Measurements from ENCODE around the gene TECR. TPM values are rescaled to one million over a fixed set of nuclear protein-coding genes. Genes with fewer than 3 reads are reported as not detected.
"Not testable (repeated sequence)": the region's sequence is repeated elsewhere in the genome, so short reads cannot be mapped to it uniquely, and the experiment has no call there.

Gene TECR
- total RNA-seq, 2 donors from 2014 or later, result 100 to 139 TPM

DNA sequence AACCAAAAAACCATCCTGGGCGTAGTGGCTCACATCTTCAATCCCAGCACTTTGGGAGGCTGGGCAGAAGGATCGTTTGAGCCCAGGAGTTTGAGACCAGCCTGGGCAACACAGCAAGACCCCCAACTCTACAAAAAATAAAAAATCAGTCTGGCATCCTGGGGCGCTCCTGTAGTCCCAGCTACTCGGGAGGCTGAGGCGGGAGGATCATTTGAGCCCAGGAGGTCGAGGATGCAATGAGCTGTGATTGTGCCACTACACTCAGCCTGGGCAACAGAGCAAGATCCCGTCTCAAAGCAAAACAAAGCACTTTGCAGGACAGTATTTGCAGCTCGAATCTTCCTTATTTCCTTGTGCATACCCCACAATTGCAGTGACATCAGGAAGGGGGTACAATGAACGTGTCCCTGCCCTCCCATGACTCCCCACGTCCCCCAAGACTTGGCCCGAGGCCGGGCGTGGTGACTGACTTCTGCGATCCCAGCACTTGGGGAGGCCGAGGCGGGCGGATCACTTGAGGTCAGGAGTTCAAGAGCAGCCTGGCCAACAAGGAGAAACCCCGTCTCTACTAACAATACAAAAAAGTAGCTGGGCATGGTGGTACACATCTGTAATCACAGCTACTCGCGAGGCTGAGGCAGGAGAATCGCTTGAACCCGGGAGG is 41.6 kb downstream of the TECR start:
- Mint-ChIP-seq H3K36me3 (ENCODE audit: low read depth) (peaks cover 29% of the 10 kb centered on the region), H3K27ac (peak overlapping the region; percentile 91), H3K4me1 (peaks cover 17% of the 10 kb centered on the region), H3K9me3 (no peaks in the 10 kb centered on the region), H3K4me3 (peak overlapping the region; percentile 94), H3K27me3 (no peaks in the 10 kb centered on the region)
- ATAC-seq (replicated peaks), result no peak

DNA sequence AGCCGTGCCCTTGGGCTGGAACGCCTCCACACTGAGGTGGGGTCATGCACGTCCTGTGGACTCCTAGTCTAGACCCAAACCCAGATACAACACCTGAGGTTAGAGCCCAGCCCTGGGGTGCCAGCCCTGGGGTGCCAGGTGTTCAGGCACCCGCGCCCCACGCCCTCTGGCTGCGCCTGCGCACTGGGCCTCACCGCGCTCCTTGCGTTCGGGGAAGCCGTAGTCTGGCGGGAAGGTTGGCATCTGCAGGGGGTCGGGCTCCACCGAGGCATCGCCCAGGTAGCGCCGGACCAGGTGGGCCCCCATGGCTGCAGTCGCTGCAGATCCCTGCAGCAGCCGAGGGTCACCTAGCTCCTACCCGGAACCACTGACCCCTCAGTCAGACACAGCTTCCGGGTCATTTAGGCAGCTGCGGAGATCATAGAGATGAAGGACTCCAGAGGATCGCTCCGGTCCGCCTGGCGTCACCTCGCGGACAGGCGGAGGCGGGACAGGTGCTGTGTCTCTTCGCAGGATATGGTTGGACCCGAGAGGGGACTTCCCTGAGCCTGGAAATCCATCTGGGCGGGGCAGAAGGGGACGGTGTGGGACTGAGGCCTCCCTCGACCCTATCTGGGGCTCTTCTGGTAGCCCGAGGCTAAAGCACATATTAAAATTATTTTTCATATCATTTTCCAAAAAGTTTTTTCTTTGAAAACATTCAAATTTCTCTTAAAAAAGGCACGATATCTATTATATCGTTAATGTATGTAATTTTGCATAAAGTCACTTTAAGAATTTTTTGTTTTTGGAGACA is 42.5 kb downstream of the TECR start, which contains the start of gene NDUFB7:
Gene NDUFB7, minus strand, starts transcription at position 372 of the 796 bp plus-strand sequence. Its CDS starts 66 bp downstream, at position 306.
- H3K27ac Mint-ChIP-seq, result peak within 1 kb of the TSS; percentile 91
- peaks cover 17% of the 10 kb centered on the region for H3K4me1 Mint-ChIP-seq
- peak within 1 kb of the TSS; percentile 94 for H3K4me3 Mint-ChIP-seq
- no peaks in the 10 kb centered on the region for H3K27me3 Mint-ChIP-seq
- peaks cover 26% of the 10 kb centered on the region for H3K36me3 Mint-ChIP-seq (ENCODE audit: low read depth)
- ATAC-seq (replicated peaks), result peak; percentile 96
- H3K9me3 Mint-ChIP-seq, result no peaks in the 10 kb centered on the region

DNA sequence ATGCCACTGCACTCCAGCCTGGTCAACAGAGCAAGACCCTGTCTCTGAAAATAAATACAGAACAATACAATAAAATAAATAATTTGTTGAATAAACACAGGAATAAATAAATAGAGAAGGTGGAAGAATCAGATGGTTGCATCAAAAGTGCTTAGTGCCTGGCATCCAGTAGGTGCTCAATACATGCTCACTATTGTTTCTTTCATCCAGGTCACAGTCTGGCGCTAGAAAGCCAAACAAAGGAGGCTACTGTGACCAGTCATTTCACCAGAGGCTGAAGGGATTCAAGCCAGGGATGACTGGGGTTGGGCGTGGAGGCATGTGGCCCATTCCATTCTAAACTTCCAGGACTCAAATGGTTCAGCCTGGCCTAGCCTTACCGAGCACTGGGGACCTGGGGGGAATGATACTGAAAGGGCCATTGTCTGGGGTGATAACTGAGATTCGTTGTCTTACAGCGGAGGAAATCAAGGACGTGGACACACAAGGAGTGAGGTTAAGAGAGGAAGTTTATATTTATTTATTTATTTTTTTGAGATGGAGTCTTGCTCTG is 46.1 kb downstream of the TECR start:
- Mint-ChIP-seq H3K9me3 (no peaks in the 10 kb centered on the region), H3K4me1 (peaks cover 14% of the 10 kb centered on the region), H3K27me3 (no peaks in the 10 kb centered on the region), H3K4me3 (no peak overlapping the region), H3K36me3 (ENCODE audit: low read depth) (peaks cover 6% of the 10 kb centered on the region), H3K27ac (no peak overlapping the region)
- no peak for ATAC-seq (replicated peaks)

DNA sequence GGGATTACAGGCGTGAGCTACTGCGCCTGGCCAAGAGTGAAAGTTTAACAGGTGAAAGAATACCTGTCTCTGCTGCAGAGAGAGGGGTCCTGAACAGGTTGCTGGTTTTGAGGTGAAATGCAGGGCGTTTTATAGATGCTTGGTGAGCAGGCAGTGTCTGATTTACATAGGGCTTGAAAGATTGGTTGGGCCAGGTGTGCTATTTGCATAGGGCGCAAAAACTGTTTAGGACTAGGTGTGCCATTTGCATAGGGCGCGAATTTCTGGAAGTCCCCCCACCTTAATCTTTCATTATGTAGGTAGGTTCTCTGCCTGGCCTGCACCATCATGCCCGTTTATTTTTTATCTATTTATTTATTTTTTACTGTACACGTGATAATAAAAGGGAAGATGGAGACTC is 47.0 kb downstream of the TECR start:
- peaks cover 18% of the 10 kb centered on the region for H3K4me1 Mint-ChIP-seq
- H3K36me3 Mint-ChIP-seq (ENCODE audit: low read depth), result peaks cover 6% of the 10 kb centered on the region
- H3K4me3 Mint-ChIP-seq, result no peak overlapping the region
- H3K27me3 Mint-ChIP-seq, result no peaks in the 10 kb centered on the region
- ATAC-seq (replicated peaks), result no peak
- no peaks in the 10 kb centered on the region for H3K9me3 Mint-ChIP-seq
- H3K27ac Mint-ChIP-seq, result no peak overlapping the region

DNA sequence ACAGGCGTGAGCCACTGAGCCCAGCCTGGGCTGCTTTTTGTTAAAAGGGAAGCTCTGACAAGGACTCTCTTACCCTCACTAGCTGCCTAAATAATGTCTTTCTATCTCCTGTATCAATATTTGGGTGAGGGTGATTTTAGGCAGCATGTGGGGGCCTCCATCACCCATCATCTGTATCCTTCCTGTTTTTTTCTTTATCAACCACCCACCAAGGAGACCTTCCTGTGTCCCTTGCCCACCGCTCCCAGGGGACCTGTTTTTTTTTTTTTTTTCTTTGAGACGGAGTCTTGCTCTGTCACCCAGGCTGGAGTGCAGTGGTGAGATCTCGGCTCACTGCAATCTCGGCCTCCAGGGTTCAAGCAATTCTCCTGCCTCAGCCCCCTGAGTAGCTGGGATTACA is 47.9 kb downstream of the TECR start:
- H3K27me3 Mint-ChIP-seq, result no peaks in the 10 kb centered on the region
- H3K27ac Mint-ChIP-seq, result no peak overlapping the region
- no peak for ATAC-seq (replicated peaks)
- no peaks in the 10 kb centered on the region for H3K36me3 Mint-ChIP-seq (ENCODE audit: low read depth)
- no peak overlapping the region for H3K4me3 Mint-ChIP-seq
- H3K4me1 Mint-ChIP-seq, result peaks cover 18% of the 10 kb centered on the region
- H3K9me3 Mint-ChIP-seq, result no peaks in the 10 kb centered on the region

DNA sequence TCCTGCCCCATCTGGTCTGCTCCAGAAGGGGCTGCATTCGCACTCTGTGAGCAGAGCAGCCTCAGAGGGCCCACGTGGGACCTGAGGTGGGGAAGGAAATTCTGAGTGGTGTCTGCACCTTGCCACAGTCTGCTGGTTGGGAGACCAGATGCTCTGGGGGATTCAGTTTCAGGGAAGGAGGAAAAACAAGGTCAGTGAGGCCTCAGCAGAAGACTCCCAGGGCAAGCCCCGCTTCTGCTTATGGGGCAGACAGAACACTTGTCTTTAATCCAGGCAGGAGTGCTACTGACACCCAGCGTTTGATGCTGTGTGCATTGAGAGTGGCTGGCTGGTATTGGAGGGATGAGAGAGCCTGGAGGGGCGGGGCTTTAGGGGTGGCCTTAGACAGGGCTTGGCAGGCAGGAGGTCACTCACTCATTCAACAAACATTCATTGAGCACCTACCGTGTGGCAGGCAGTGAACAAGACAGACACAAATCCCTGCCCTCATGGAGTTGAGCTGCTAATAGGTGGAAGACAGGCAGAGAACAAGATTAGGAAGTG is 48.6 kb downstream of the TECR start:
- Mint-ChIP-seq H3K9me3 (no peaks in the 10 kb centered on the region), H3K27ac (peak overlapping the region; percentile 31)
- ATAC-seq (replicated peaks), result no peak

DNA sequence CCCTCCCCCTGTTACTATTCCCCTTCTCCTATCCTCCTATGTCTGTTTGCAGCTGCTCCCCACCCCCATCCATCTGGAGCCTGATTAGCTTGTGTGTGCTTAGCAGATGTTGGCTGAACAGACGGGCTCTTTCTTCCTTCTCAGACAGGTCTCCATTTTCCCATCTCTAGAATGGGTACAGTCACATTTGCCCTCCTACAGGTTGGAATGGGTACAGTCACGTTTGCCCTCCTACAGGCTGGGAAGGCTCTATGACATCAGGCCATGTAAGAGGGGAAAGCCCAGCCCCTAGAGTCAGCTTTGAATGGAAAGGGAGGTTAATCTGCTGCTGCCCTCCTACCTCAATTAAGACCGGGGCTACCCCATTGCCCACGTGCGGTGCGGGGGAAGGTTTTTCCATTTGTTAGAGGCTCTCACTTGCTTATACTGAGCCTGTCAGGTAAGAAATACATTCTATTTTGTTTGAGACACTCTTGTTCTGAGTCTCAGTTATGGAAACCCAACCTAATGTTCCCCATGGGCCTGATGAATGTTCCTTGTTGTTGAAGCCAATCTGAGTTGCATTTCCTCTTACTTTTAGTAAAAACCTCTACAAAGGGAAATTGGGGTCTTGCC is 51.3 kb downstream of the TECR start:
- peak overlapping the region; percentile 91 for H3K27ac Mint-ChIP-seq
- H3K4me3 Mint-ChIP-seq, result peak overlapping the region; percentile 61
- peaks cover 12% of the 10 kb centered on the region for H3K4me1 Mint-ChIP-seq
- H3K36me3 Mint-ChIP-seq (ENCODE audit: low read depth), result no peaks in the 10 kb centered on the region
- H3K9me3 Mint-ChIP-seq, result no peaks in the 10 kb centered on the region
- ATAC-seq (replicated peaks), result peak; percentile 63
- no peaks in the 10 kb centered on the region for H3K27me3 Mint-ChIP-seq

More for the DNA sequence above, 48.6 kb downstream of the TECR start:
- H3K36me3 Mint-ChIP-seq (ENCODE audit: low read depth), result no peaks in the 10 kb centered on the region
- peaks cover 18% of the 10 kb centered on the region for H3K4me1 Mint-ChIP-seq
- H3K27me3 Mint-ChIP-seq, result no peaks in the 10 kb centered on the region
- peak overlapping the region; percentile 7 for H3K4me3 Mint-ChIP-seq

DNA sequence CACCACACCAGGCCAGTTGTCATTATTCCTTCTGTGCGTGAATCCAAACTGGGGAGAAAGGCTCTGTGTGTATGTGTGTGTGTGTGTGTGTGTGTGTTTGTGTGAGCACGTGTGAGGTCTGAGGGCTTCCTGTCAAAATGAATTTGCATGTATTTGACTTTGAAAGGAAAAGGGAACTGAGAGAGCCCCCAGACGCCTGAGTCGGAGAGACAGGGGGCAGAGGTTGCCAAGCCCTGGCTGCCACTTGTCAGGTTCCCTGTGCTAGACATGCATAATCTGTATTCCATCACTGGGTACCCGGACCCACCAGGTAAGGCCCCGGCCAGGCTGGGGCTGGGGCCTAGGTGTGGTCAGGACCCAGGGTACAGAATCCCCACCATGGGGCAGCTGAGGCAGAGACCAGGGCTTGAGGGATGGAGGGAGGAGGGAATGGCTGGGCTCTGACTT is 53.5 kb downstream of the TECR start, which contains the start of gene CLEC17A:
Gene CLEC17A, plus strand, starts transcription at position 191 of the 447 bp plus-strand sequence. Its CDS starts 77 bp downstream, at position 268.
- no peaks in the 10 kb centered on the region for H3K36me3 Mint-ChIP-seq (ENCODE audit: low read depth)
- no peak within 1 kb of the TSS for H3K4me3 Mint-ChIP-seq
- no peaks in the 10 kb centered on the region for H3K27me3 Mint-ChIP-seq
- peaks cover 11% of the 10 kb centered on the region for H3K4me1 Mint-ChIP-seq
- no peak for ATAC-seq (replicated peaks)
- no peaks in the 10 kb centered on the region for H3K9me3 Mint-ChIP-seq
- H3K27ac Mint-ChIP-seq, result peak within 1 kb of the TSS; percentile 91

DNA sequence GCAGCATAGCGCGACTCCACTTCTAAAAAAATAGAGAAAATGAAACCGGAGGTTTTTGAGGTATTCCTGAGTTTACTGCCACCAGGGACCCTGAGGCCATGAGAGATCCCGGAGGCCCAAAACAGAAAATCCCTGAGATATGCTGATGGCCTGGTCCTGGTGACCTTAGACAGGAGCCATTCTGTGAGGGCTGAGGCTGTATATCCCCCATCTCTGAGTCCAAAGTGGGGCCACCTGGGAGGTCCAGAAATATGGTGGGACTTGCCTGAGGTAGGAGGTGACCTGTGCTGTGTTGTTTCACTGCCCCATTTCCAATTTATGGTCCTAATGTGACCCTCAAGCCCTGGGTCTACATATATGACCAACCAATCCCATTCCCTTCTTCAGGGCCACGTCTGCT is 55.0 kb downstream of the TECR start:
- H3K27ac Mint-ChIP-seq, result peak overlapping the region; percentile 68
- not testable (repeated sequence) for ATAC-seq (replicated peaks); H3K9me3 Mint-ChIP-seq; H3K36me3 Mint-ChIP-seq (ENCODE audit: low read depth); H3K4me1 Mint-ChIP-seq; H3K4me3 Mint-ChIP-seq; H3K27me3 Mint-ChIP-seq

DNA sequence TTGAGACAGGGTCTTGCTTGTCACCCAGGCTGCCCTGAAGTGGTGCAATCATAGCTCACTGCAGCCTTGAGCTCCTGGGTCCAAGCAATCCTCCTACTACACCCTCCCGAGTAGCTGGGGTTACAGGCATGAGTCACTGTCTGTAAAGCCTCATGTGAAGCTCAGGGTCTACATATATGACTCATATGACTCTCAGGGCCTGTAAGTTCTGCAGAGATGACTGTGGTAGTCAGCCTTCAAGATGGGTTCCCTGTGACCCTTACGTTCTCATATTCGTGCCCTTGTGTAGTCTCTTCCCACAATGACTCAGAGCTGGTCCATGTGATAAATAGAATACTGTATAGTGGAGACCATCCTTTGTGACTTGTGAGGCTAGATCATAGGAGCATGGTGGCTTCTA is 55.8 kb downstream of the TECR start:
- peak overlapping the region; percentile 94 for H3K27ac Mint-ChIP-seq
- peak overlapping the region; percentile 61 for H3K4me3 Mint-ChIP-seq
- not testable (repeated sequence) for H3K4me1 Mint-ChIP-seq; H3K36me3 Mint-ChIP-seq (ENCODE audit: low read depth); H3K27me3 Mint-ChIP-seq; H3K9me3 Mint-ChIP-seq
- peak; percentile 88 for ATAC-seq (replicated peaks)

DNA sequence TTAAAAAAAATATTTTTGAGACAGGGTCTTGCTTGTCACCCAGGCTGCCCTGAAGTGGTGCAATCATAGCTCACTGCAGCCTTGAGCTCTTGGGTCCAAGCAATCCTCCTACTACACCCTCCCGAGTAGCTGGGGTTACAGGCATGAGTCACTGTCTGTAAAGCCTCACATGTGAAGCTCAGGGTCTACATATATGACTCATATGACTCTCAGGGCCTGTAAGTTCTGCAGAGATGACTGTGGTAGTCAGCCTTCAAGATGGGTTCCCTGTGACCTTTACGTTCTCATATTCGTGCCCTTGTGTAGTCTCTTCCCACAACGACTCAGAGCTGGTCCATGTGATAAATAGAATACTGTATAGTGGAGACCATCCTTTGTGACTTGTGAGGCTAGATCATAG is 60.0 kb downstream of the TECR start:
- H3K27ac Mint-ChIP-seq, result peak overlapping the region; percentile 65
- H3K9me3 Mint-ChIP-seq; H3K4me3 Mint-ChIP-seq; H3K36me3 Mint-ChIP-seq (ENCODE audit: low read depth); H3K27me3 Mint-ChIP-seq; H3K4me1 Mint-ChIP-seq: not testable (repeated sequence)
- ATAC-seq (replicated peaks), result peak; percentile 67

DNA sequence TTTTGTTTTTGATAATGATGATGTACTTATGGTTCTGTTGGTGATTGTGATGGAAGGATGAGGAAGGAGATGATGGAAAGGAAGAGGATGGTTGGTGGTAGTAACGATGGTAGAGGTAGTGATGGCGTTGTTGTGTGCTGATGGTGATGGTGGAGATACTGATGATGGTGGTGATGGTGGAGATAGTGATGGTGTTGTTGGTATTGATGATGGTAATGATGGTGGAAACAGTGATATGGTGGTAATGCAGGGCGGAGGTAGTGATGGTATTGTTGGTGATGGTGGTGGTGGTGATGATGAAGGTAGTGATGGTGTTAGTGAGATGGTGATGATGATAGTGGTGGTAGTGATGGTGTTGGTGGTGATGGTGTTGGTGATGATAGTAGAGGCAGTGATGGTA is 66.2 kb downstream of the TECR start:
- Mint-ChIP-seq H3K9me3 (peaks cover 6% of the 10 kb centered on the region), H3K4me1 (no peaks in the 10 kb centered on the region), H3K4me3 (no peak overlapping the region), H3K27ac (no peak overlapping the region), H3K36me3 (ENCODE audit: low read depth) (no peaks in the 10 kb centered on the region), H3K27me3 (no peaks in the 10 kb centered on the region)
- ATAC-seq (replicated peaks), result no peak

DNA sequence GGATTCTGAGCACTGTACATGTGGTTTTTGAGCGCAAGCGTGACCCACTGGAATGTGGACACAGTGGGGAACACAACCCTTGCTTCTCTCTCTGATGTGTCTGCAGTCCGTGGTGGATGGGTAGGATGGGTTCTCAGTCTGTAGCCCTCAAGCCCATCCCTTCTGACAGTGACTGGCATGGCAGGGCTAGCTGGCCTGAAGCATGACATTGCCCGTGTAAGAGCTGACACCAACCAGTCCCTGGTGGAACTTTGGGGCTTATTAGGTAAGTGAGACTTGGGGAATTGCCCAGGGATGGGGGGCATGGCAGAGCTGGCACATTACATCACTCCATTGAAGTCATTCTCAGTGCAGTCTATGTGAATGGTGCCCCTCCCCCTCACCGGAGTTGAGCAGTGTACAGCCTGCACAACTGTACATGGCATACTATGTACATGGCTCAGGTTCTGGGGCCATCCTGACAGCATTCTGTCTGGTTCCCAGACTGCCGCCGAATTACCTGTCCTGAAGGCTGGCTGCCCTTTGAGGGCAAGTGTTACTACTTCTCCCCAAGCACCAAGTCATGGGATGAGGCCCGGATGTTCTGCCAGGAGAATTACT is 70.3 kb downstream of the TECR start:
- Mint-ChIP-seq H3K4me3 (no peak overlapping the region), H3K36me3 (ENCODE audit: low read depth) (no peaks in the 10 kb centered on the region), H3K27me3 (no peaks in the 10 kb centered on the region), H3K27ac (no peak overlapping the region), H3K9me3 (peaks cover 6% of the 10 kb centered on the region), H3K4me1 (peaks cover 4% of the 10 kb centered on the region)
- no peak for ATAC-seq (replicated peaks)

DNA sequence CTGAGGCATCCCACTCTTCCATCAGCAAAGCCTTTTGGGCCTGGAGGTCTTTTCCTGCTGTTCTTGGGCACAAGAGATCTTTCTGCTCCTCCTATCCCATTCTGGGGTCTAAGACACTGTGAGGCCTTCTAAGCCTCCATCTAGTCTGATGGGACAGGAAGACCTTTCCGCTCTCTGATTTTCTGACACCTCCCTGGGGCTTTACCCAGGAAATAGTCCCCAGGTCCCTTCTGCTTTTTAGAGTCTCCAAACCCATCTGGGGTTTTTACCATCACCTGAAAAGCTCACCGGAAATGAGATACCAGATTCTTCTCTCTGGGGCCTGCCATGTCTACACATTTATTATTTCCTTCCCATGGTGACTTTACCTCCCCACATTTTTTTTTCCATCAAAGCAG is 74.6 kb downstream of the TECR start:
- Mint-ChIP-seq H3K4me1 (peaks cover 4% of the 10 kb centered on the region), H3K27me3 (no peaks in the 10 kb centered on the region), H3K27ac (peak overlapping the region; percentile 86), H3K4me3 (peak overlapping the region; percentile 58), H3K9me3 (no peaks in the 10 kb centered on the region), H3K36me3 (ENCODE audit: low read depth) (no peaks in the 10 kb centered on the region)
- ATAC-seq (replicated peaks), result peak; percentile 79
